ENCODE measurements around the gene BBX.

DNA sequence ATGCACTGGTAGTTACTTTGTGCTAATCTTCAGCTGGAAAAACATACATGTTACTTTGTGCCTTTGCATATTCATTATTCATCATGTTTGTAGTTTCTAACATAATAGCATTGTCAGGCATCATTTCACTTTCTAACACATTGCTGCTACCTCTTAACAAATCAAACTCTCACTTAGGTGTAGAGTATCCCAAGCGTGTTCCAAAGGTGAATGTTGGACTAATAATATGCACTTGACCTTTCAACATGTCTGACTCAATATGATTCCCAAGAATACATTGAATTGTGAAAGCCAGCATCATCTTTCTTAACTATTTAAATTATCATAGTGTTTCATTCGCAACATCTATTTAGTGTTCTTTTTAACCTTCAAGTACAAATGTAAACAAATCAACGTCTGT is 211.6 kb downstream of the BBX start:
- TF ChIP-seq, protein P1, sequence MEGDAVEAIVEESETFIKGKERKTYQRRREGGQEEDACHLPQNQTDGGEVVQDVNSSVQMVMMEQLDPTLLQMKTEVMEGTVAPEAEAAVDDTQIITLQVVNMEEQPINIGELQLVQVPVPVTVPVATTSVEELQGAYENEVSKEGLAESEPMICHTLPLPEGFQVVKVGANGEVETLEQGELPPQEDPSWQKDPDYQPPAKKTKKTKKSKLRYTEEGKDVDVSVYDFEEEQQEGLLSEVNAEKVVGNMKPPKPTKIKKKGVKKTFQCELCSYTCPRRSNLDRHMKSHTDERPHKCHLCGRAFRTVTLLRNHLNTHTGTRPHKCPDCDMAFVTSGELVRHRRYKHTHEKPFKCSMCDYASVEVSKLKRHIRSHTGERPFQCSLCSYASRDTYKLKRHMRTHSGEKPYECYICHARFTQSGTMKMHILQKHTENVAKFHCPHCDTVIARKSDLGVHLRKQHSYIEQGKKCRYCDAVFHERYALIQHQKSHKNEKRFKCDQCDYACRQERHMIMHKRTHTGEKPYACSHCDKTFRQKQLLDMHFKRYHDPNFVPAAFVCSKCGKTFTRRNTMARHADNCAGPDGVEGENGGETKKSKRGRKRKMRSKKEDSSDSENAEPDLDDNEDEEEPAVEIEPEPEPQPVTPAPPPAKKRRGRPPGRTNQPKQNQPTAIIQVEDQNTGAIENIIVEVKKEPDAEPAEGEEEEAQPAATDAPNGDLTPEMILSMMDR (IDR thresholded peaks at IDR 0.05), result no peak
- TF ChIP-seq POLR2A (IDR thresholded peaks at IDR 0.05), result no peak
- no peak for TF ChIP-seq EP300 (IDR thresholded peaks at IDR 0.05)
